Body of pancreas (tissue), 4 donors: ENCODE data around the gene CADPS. TPM values are rescaled to one million over a fixed set of nuclear protein-coding genes. Genes with fewer than 3 reads are reported as not detected.

Experiments used
- ATAC-seq: fragments of 150-250 bp; one replicate; pipeline ENCODE4 v1.9.1; 2016
- DNase-seq, 4 donors: peaks; one replicate each; pipeline ENCODE4 v3.0.0-alpha.2; 2019
- H3K27ac ChIP-seq, 4 donors: fragments of 200-600 bp; sonication (generic); 1 replicate in 3 of 4; 2 replicates in 1 of 4; pipeline versions ENCODE4 v1.5.1 to v1.6.1; 2016 to 2019; ENCODE audit warnings: mild to moderate bottlenecking in 1 of 4, mixed read lengths in 1 of 4, moderate library complexity in 1 of 4
- H3K27me3 ChIP-seq, 2 donors: fragments of 200-600 bp; sonication (generic); one replicate each; pipeline ENCODE4 v1.6.0; 2016; ENCODE audit warnings: mild to moderate bottlenecking in 1 of 2
- H3K36me3 ChIP-seq, 2 donors: fragments of 200-600 bp; sonication (generic); replicated peaks in 1 of 2; 2 replicates each; pipeline ENCODE4 v1.5.1; 2016; ENCODE audit warnings: low read depth in 2 of 2; ENCODE audit not compliant: insufficient read depth in 1 of 2
- H3K4me1 ChIP-seq: fragments of 200-600 bp; sonication (generic); one replicate; pipeline ENCODE4 v1.6.0; 2016
- H3K4me3 ChIP-seq, 2 donors: fragments of 200-600 bp; sonication (generic); 1 replicate in 1 of 2; 2 replicates in 1 of 2; pipeline ENCODE4 v1.5.1; 2016 to 2019
- H3K9me3 ChIP-seq, 3 donors: fragments of 200-600 bp; sonication (generic); 1 replicate in 2 of 3; 2 replicates in 1 of 3; pipeline ENCODE4 v1.5.1; 2016
- CTCF ChIP-seq, 7 experiments: fragments of 450-650 bp in 4 of 7; fragments of 200-600 bp in 3 of 7; sonication (generic) in 3 of 7; IDR thresholded peaks; one replicate each; pipeline ENCODE4 v1.5.1; 2016 to 2019; ENCODE audit warnings: antibody characterized with exemption in 7 of 7
- POLR2A ChIP-seq, 3 donors: fragments of 450-650 bp; IDR thresholded peaks; one replicate each; pipeline ENCODE4 v1.6.1; 2016; ENCODE audit warnings: antibody characterized with exemption in 3 of 3, mild to moderate bottlenecking in 2 of 3
- WGBS, 2 donors: methylation state at CpG; one replicate each; pipeline ENCODE4 v1.1.5; 2017; 5-methylcytosine and 5-hydroxymethylcytosine counted together
- intact Hi-C: fragments of 100-400 bp; cut with DNase I; formaldehyde crosslinking; loops from one replicate; pipeline ENCODE4 v1.15.1; 2023
- total RNA-seq, 2 donors: library from RNA; depleted of rRNA; stranded (reverse); fragments of >200 nt; gene quantifications; one replicate each; pipeline ENCODE4 v1.1.0, GENCODE V29; 2016

CADPS gene
- total RNA-seq, 2 donors from 2014 or later: 22.1 to 67.6 TPM

GRCh38 chr3:62843508-62843907 is 31.7 kb downstream of the CADPS start:
- ATAC-seq: no peak
- no peaks in the 10 kb centered on the region for H3K27me3 ChIP-seq
- H3K4me1 ChIP-seq: no peaks in the 10 kb centered on the region
- TF ChIP-seq CTCF (IDR thresholded peaks at IDR 0.05) (no peak), POLR2A (IDR thresholded peaks at IDR 0.05) (no peak)
- 17 to 23% methylated on average over 1 of the region's 1 CpG for WGBS, 2 donors
- H3K27ac ChIP-seq: no peak overlapping the region
- intact Hi-C loops: no loop called here
- DNase-seq: no peak
- no peaks in the 10 kb centered on the region for H3K36me3 ChIP-seq
- H3K9me3 ChIP-seq: no peaks in the 10 kb centered on the region
- no peak overlapping the region for H3K4me3 ChIP-seq

DNA sequence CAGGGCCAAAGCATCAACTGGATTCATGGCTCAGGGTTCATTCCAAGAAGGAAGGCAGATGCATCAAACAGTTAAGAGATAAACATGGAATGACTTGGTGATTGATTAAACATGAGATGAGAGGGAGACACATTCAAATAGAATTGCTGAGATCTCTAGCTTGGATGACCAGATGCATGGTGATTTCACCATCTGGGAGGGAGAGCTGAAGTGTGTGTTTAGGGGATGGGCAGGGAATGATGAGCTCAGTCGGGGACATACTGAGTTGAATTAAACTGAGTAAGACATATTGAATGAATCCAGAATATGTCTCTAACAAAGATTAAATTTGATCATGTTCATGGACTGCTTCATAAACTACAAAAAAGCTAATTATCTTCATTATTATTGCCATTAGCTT is 35.5 kb downstream of the CADPS start:
- Histone ChIP-seq H3K36me3 (no peaks in the 10 kb centered on the region), H3K27me3 (no peaks in the 10 kb centered on the region), H3K27ac (no peak overlapping the region), H3K9me3 (no peaks in the 10 kb centered on the region), H3K4me3 (no peak overlapping the region), H3K4me1 (peaks cover 11% of the 10 kb centered on the region)
- intact Hi-C loops: no loop called here
- DNase-seq (no peak), ATAC-seq (no peak)
- no peak for TF ChIP-seq CTCF (IDR thresholded peaks at IDR 0.05)
- WGBS, 2 donors: 59 to 68% methylated on average over 1 of the region's 1 CpG

GRCh38 chr3:62837145-62837787 is 38.0 kb downstream of the CADPS start:
- no peak for DNase-seq
- intact Hi-C loops: no loop called here
- peaks cover 11% of the 10 kb centered on the region for H3K4me1 ChIP-seq
- no peaks in the 10 kb centered on the region for H3K27me3 ChIP-seq
- H3K27ac ChIP-seq: no peak overlapping the region
- 61 to 62% methylated on average over 6 of the region's 6 CpGs for WGBS, 2 donors
- H3K9me3 ChIP-seq: no peaks in the 10 kb centered on the region
- ATAC-seq: no peak
- no peaks in the 10 kb centered on the region for H3K36me3 ChIP-seq
- no peak for TF ChIP-seq CTCF (IDR thresholded peaks at IDR 0.05)
- TF ChIP-seq POLR2A (IDR thresholded peaks at IDR 0.05): no peak
- H3K4me3 ChIP-seq: no peak overlapping the region

DNA sequence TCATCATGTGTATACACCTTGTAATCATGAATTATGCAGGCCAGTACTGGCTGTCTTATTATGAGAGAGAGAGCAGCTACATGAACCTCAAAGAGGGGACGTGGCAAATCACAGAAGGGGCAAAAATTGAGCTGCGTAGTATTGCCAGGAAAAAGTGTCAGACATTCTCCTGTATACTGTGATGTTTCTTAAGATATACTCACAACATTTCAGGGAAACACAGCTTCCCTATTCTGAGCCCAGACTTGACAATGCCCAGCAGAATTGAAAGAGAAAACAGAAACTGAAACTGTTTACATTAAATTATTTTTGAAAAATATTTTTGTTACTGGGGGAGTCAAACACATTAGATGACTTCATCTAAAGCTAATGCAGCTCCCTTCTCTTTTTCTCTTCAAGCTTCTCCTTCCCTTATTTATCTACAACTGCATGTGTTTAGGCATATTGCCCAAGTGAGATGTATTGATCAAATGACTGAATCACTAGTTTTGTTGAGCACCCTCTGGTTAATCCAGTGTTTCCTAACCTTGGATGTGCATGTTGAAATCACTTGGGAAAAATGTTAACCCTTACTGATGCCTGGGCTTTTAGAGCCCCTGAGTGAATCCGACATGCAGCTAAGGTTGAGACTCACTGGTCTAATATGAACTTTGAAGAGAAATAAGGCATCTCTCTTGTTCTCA is 39.5 kb downstream of the CADPS start:
- Histone ChIP-seq H3K9me3 (no peaks in the 10 kb centered on the region), H3K27ac (peak overlapping the region in 3 of 4 donors; percentile 1 to 53 (median 22)), H3K36me3 (no peaks in the 10 kb centered on the region), H3K27me3 (no peaks in the 10 kb centered on the region), H3K4me1 (peaks cover 11% of the 10 kb centered on the region), H3K4me3 (no peak overlapping the region)
- no peak for DNase-seq
- no peak for ATAC-seq
- intact Hi-C loops: no loop called here
- TF ChIP-seq CTCF (IDR thresholded peaks at IDR 0.05) (no peak), POLR2A (IDR thresholded peaks at IDR 0.05) (no peak)
- WGBS, 2 donors: 22 to 23% methylated on average over 3 of the region's 3 CpGs

- H3K9me3 ChIP-seq: no peaks in the 10 kb centered on the region
- no peak overlapping the region for H3K4me3 ChIP-seq
- DNase-seq: no peak
- no peaks in the 10 kb centered on the region for H3K27me3 ChIP-seq
- H3K36me3 ChIP-seq: no peaks in the 10 kb centered on the region
- TF ChIP-seq CTCF (IDR thresholded peaks at IDR 0.05): no peak
- no peak for TF ChIP-seq POLR2A (IDR thresholded peaks at IDR 0.05)
- H3K4me1 ChIP-seq: peaks cover 11% of the 10 kb centered on the region
- no peak overlapping the region for H3K27ac ChIP-seq
- ATAC-seq: no peak
- intact Hi-C loops: no loop called here
Observed at GRCh38 chr3:62833538-62833937, 41.7 kb downstream of the CADPS start.
